Osteocyte (in vitro differentiated cells): Measurements from ENCODE around the gene ROPN1. TPM values are rescaled to one million over a fixed set of nuclear protein-coding genes. Genes with fewer than 3 reads are reported as not detected.
"Not testable (repeated sequence)": the region's sequence is repeated elsewhere in the genome, so short reads cannot be mapped to it uniquely, and the experiment has no call there.

ENCODE experiments used
- DNase-seq: peaks from one replicate; pipeline ENCODE4 v3.0.0; 2021; ENCODE audit warnings: mixed read lengths; ENCODE audit not compliant: unreplicated experiment; ENCODE audit errors: extremely low spot score
- H3K27ac Mint-ChIP-seq: one replicate; pipeline ENCODE4 v1.8.0; 2021; ENCODE audit warnings: mild to moderate bottlenecking, mixed read lengths; ENCODE audit not compliant: unreplicated experiment
- H3K27me3 Mint-ChIP-seq: one replicate; pipeline ENCODE4 v1.8.0; 2021; ENCODE audit warnings: mixed read lengths; ENCODE audit not compliant: unreplicated experiment
- H3K36me3 Mint-ChIP-seq: one replicate; pipeline ENCODE4 v1.8.0; 2021; ENCODE audit warnings: mixed read lengths; ENCODE audit not compliant: unreplicated experiment
- H3K4me1 Mint-ChIP-seq: one replicate; pipeline ENCODE4 v1.8.0; 2021; ENCODE audit warnings: mixed read lengths; ENCODE audit not compliant: unreplicated experiment
- H3K4me3 Mint-ChIP-seq: one replicate; pipeline ENCODE4 v1.8.0; 2021; ENCODE audit warnings: mild to moderate bottlenecking, moderate library complexity, mixed read lengths; ENCODE audit not compliant: unreplicated experiment
- H3K9me3 Mint-ChIP-seq: one replicate; pipeline ENCODE4 v1.8.0; 2021; ENCODE audit warnings: mixed read lengths; ENCODE audit not compliant: unreplicated experiment
- CTCF ChIP-seq: fragments of 200-600 bp; sonication (generic); IDR thresholded peaks from 2 replicates; pipeline ENCODE4 v1.5.0; 2021; ENCODE audit warnings: antibody characterized with exemption, mild to moderate bottlenecking, moderate library complexity
- total RNA-seq: library from RNA; stranded (reverse); gene quantifications from 2 replicates; pipeline ENCODE4 v1.2.1, GENCODE V29; 2021

Gene ROPN1
- total RNA-seq, 1 donor from 2014 or later, result not detected

GRCh38 chr3:123980539-123980938 lies 11.4 kb downstream of the ROPN1 start:
- DNase-seq, result no peak
- Mint-ChIP-seq H3K27me3 (peaks cover 54% of the 10 kb centered on the region), H3K27ac (no peak overlapping the region), H3K4me3 (no peak overlapping the region), H3K36me3 (no peaks in the 10 kb centered on the region), H3K9me3 (peaks cover 6% of the 10 kb centered on the region), H3K4me1 (peaks cover 6% of the 10 kb centered on the region)
- TF ChIP-seq CTCF, result no peak

GRCh38 chr3:123979525-123980501 lies 12.1 kb downstream of the ROPN1 start:
- peak; percentile 75 for TF ChIP-seq CTCF
- H3K36me3 Mint-ChIP-seq, H3K9me3 Mint-ChIP-seq, H3K27ac Mint-ChIP-seq, H3K4me1 Mint-ChIP-seq, DNase-seq: not testable (repeated sequence)
- H3K4me3 Mint-ChIP-seq, result peak overlapping the region; percentile 48
- H3K27me3 Mint-ChIP-seq, result peaks cover 51% of the 10 kb centered on the region

- H3K36me3 Mint-ChIP-seq, H3K4me3 Mint-ChIP-seq, H3K27ac Mint-ChIP-seq, H3K9me3 Mint-ChIP-seq, H3K4me1 Mint-ChIP-seq, DNase-seq: not testable (repeated sequence)
- peaks cover 26% of the 10 kb centered on the region for H3K27me3 Mint-ChIP-seq
These were observed 15.0 kb downstream of the ROPN1 start for GRCh38 chr3:123976904-123977303.

- H3K27ac Mint-ChIP-seq, DNase-seq, H3K36me3 Mint-ChIP-seq: not testable (repeated sequence)
These were observed 15.6 kb downstream of the ROPN1 start for GRCh38 chr3:123976181-123976898.

GRCh38 chr3:123975030-123975429 lies 16.9 kb downstream of the ROPN1 start:
- H3K9me3 Mint-ChIP-seq, H3K4me3 Mint-ChIP-seq, H3K36me3 Mint-ChIP-seq, H3K4me1 Mint-ChIP-seq, DNase-seq, H3K27ac Mint-ChIP-seq: not testable (repeated sequence)
- H3K27me3 Mint-ChIP-seq, result peaks cover 18% of the 10 kb centered on the region

More at GRCh38 chr3:123976181-123976898, 15.6 kb downstream of the ROPN1 start:
- not testable (repeated sequence) for H3K4me3 Mint-ChIP-seq, H3K4me1 Mint-ChIP-seq, H3K9me3 Mint-ChIP-seq
- H3K27me3 Mint-ChIP-seq, result peaks cover 26% of the 10 kb centered on the region

GRCh38 chr3:123971406-123971805 lies 20.5 kb downstream of the ROPN1 start:
- Mint-ChIP-seq H3K36me3 (no peaks in the 10 kb centered on the region), H3K4me3 (no peak overlapping the region), H3K4me1 (no peaks in the 10 kb centered on the region), H3K27me3 (peaks cover 39% of the 10 kb centered on the region), H3K27ac (no peak overlapping the region), H3K9me3 (no peaks in the 10 kb centered on the region)
- no peak for DNase-seq
- TF ChIP-seq CTCF, result no peak

GRCh38 chr3:123967260-123967659 lies 24.7 kb downstream of the ROPN1 start:
- H3K4me1 Mint-ChIP-seq, H3K9me3 Mint-ChIP-seq, DNase-seq, H3K4me3 Mint-ChIP-seq, H3K36me3 Mint-ChIP-seq, H3K27ac Mint-ChIP-seq: not testable (repeated sequence)
- peaks cover 54% of the 10 kb centered on the region for H3K27me3 Mint-ChIP-seq

GRCh38 chr3:123966799-123967198 lies 25.1 kb downstream of the ROPN1 start:
- not testable (repeated sequence) for H3K36me3 Mint-ChIP-seq, H3K27ac Mint-ChIP-seq, H3K4me1 Mint-ChIP-seq, DNase-seq, H3K4me3 Mint-ChIP-seq, H3K9me3 Mint-ChIP-seq
- H3K27me3 Mint-ChIP-seq, result peaks cover 53% of the 10 kb centered on the region

- not testable (repeated sequence) for H3K27ac Mint-ChIP-seq, H3K4me1 Mint-ChIP-seq, H3K4me3 Mint-ChIP-seq, DNase-seq, H3K36me3 Mint-ChIP-seq, H3K9me3 Mint-ChIP-seq
- H3K27me3 Mint-ChIP-seq, result peaks cover 44% of the 10 kb centered on the region
These were observed 27.1 kb downstream of the ROPN1 start for GRCh38 chr3:123964793-123965192.
